Ureter (tissue), 1 donor: ENCODE results near the gene ZNF618. TPM values are rescaled to one million over a fixed set of nuclear protein-coding genes. Genes with fewer than 3 reads are reported as not detected.

Experiments
- DNase-seq: peaks from one replicate; pipeline ENCODE4 v3.0.0-alpha.2; 2020; ENCODE audit warnings: low spot score
- total RNA-seq: library from RNA; stranded (reverse); gene quantifications from one replicate; pipeline ENCODE4 v1.2.4, GENCODE V29; 2023
- donor health status: DM: yes; HTN: yes; CAD: no.

Gene ZNF618
- total RNA-seq, 1 donor from 2014 or later = 16.1 TPM

GRCh38 chr9:113912816-113913215, 36.7 kb downstream of the ZNF618 start:
- no peak for DNase-seq

GRCh38 chr9:113913426-113914195, 37.5 kb downstream of the ZNF618 start:
- DNase-seq = no peak

GRCh38 chr9:113914517-113914916, 38.4 kb downstream of the ZNF618 start:
- no peak for DNase-seq

- DNase-seq = no peak
Measured at GRCh38 chr9:113915817-113916434, 39.8 kb downstream of the ZNF618 start.

GRCh38 chr9:113916931-113917330, 40.8 kb downstream of the ZNF618 start:
- no peak for DNase-seq

GRCh38 chr9:113918697-113919350, 42.7 kb downstream of the ZNF618 start:
- DNase-seq = no peak

GRCh38 chr9:113919382-113919781, 43.3 kb downstream of the ZNF618 start:
- no peak for DNase-seq

- no peak for DNase-seq
Measured at GRCh38 chr9:113919871-113920270, 43.8 kb downstream of the ZNF618 start.

- no peak for DNase-seq
Measured at GRCh38 chr9:113920872-113921271, 44.8 kb downstream of the ZNF618 start.

GRCh38 chr9:113921396-113921925, 45.4 kb downstream of the ZNF618 start:
- no peak for DNase-seq

- DNase-seq = no peak
Measured at GRCh38 chr9:113922160-113922559, 46.1 kb downstream of the ZNF618 start.

- DNase-seq = no peak
Measured at GRCh38 chr9:113926211-113926610, 50.1 kb downstream of the ZNF618 start.

GRCh38 chr9:113927277-113927676, 51.2 kb downstream of the ZNF618 start:
- DNase-seq = no peak

GRCh38 chr9:113928269-113928668, 52.2 kb downstream of the ZNF618 start:
- DNase-seq = no peak

- no peak for DNase-seq
Measured at GRCh38 chr9:113929634-113930389, 53.7 kb downstream of the ZNF618 start.

GRCh38 chr9:113930390-113930783, 54.3 kb downstream of the ZNF618 start:
- DNase-seq = no peak

- DNase-seq = no peak
Measured at GRCh38 chr9:113931140-113931539, 55.0 kb downstream of the ZNF618 start.

GRCh38 chr9:113931777-113932176, 55.7 kb downstream of the ZNF618 start:
- no peak for DNase-seq

- DNase-seq = no peak
Measured at GRCh38 chr9:113932906-113933584, 56.9 kb downstream of the ZNF618 start.

- no peak for DNase-seq
Measured at GRCh38 chr9:113933671-113934070, 57.6 kb downstream of the ZNF618 start.

GRCh38 chr9:113934167-113934828, 58.2 kb downstream of the ZNF618 start:
- DNase-seq = no peak
